PC-9 (cell line): ENCODE data around the gene MRPS11.

ENCODE experiments used
- EZH2 ChIP-seq: fragments of 200-600 bp; sonication (generic); IDR thresholded peaks from 2 replicates; pipeline ENCODE4 v1.8.0; 2017; ENCODE audit warnings: antibody characterized with exemption, low read depth
- TF ChIP-seq, protein P1 (sequence below): fragments of 200-600 bp; sonication (generic); conservative IDR thresholded peaks from 2 replicates; pipeline ENCODE4 v1.6.1; 2017; ENCODE audit warnings: mixed run types, antibody characterized with exemption, mild to moderate bottlenecking, moderate library complexity

DNA sequence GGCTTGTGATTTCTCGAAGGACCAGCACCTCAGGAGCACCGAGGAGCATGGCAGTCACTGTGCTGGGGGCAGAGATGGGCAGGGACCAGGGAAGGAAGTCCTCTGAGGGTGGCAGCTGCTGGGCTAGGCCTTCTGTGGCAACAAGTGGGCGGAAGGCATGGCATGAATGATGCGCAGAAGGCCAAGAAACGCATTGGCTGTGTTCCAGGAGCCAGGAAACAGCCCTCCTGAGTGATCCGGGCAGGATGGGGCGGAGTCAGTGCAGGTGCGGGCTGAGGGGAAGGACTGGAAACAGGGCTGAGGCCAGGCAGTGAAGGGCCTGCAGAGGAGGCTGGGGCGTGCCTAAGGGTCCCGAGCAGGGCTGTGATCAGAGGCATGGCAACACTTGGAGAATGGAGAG lies 23.6 kb downstream of the MRPS11 start:
- TF ChIP-seq, protein P1, sequence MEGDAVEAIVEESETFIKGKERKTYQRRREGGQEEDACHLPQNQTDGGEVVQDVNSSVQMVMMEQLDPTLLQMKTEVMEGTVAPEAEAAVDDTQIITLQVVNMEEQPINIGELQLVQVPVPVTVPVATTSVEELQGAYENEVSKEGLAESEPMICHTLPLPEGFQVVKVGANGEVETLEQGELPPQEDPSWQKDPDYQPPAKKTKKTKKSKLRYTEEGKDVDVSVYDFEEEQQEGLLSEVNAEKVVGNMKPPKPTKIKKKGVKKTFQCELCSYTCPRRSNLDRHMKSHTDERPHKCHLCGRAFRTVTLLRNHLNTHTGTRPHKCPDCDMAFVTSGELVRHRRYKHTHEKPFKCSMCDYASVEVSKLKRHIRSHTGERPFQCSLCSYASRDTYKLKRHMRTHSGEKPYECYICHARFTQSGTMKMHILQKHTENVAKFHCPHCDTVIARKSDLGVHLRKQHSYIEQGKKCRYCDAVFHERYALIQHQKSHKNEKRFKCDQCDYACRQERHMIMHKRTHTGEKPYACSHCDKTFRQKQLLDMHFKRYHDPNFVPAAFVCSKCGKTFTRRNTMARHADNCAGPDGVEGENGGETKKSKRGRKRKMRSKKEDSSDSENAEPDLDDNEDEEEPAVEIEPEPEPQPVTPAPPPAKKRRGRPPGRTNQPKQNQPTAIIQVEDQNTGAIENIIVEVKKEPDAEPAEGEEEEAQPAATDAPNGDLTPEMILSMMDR = no peak
- TF ChIP-seq EZH2 = no peak
